ENCODE results near the gene RXRA.
"Not testable (repeated sequence)": the region's sequence is repeated elsewhere in the genome, so short reads cannot be mapped to it uniquely, and the experiment has no call there.

RXRA gene

GRCh38 chr9:134297083-134297410, 29.2 kb upstream of the RXRA start:
- H2AFZ ChIP-seq (ENCODE audit: low read depth, low read length), result no peak overlapping the region
- peaks cover 15% of the 10 kb centered on the region for H3K27me3 ChIP-seq (ENCODE audit: insufficient read depth, low read length)
- no peaks in the 10 kb centered on the region for H3K9me3 ChIP-seq (ENCODE audit: low read length)
- H3K4me3 ChIP-seq (ENCODE audit: low read length), result no peak overlapping the region
- no peaks in the 10 kb centered on the region for H3K36me3 ChIP-seq (ENCODE audit: insufficient read depth, low read length)
- peaks cover 32% of the 10 kb centered on the region for H3K4me1 ChIP-seq (ENCODE audit: insufficient read depth, low read length)

- Histone ChIP-seq H2AFZ (ENCODE audit: low read depth, low read length) (no peak overlapping the region), H3K4me3 (ENCODE audit: low read length) (no peak overlapping the region), H3K27me3 (ENCODE audit: insufficient read depth, low read length) (peaks cover 9% of the 10 kb centered on the region), H3K36me3 (ENCODE audit: insufficient read depth, low read length) (no peaks in the 10 kb centered on the region), H3K9me3 (ENCODE audit: low read length) (no peaks in the 10 kb centered on the region), H3K4me1 (ENCODE audit: insufficient read depth, low read length) (peaks cover 32% of the 10 kb centered on the region)
Measured at GRCh38 chr9:134297576-134297975, 28.7 kb upstream of the RXRA start.

GRCh38 chr9:134298000-134298399, 28.3 kb upstream of the RXRA start:
- Histone ChIP-seq H3K9me3 (ENCODE audit: low read length) (no peaks in the 10 kb centered on the region), H2AFZ (ENCODE audit: low read depth, low read length) (no peak overlapping the region), H3K27me3 (ENCODE audit: insufficient read depth, low read length) (peaks cover 6% of the 10 kb centered on the region), H3K4me3 (ENCODE audit: low read length) (no peak overlapping the region), H3K4me1 (ENCODE audit: insufficient read depth, low read length) (peaks cover 30% of the 10 kb centered on the region), H3K36me3 (ENCODE audit: insufficient read depth, low read length) (no peaks in the 10 kb centered on the region)

GRCh38 chr9:134299068-134299467, 27.2 kb upstream of the RXRA start:
- H3K9me3 ChIP-seq (ENCODE audit: low read length), result no peaks in the 10 kb centered on the region
- no peaks in the 10 kb centered on the region for H3K36me3 ChIP-seq (ENCODE audit: insufficient read depth, low read length)
- peaks cover 3% of the 10 kb centered on the region for H3K27me3 ChIP-seq (ENCODE audit: insufficient read depth, low read length)
- H3K4me1 ChIP-seq (ENCODE audit: insufficient read depth, low read length), result peaks cover 19% of the 10 kb centered on the region
- H2AFZ ChIP-seq (ENCODE audit: low read depth, low read length), result no peak overlapping the region
- H3K4me3 ChIP-seq (ENCODE audit: low read length), result no peak overlapping the region

GRCh38 chr9:134299883-134300282, 26.4 kb upstream of the RXRA start:
- Histone ChIP-seq H3K36me3 (ENCODE audit: insufficient read depth, low read length) (no peaks in the 10 kb centered on the region), H3K4me3 (ENCODE audit: low read length) (no peak overlapping the region), H3K27me3 (ENCODE audit: insufficient read depth, low read length) (peaks cover 3% of the 10 kb centered on the region), H3K4me1 (ENCODE audit: insufficient read depth, low read length) (peaks cover 14% of the 10 kb centered on the region), H3K9me3 (ENCODE audit: low read length) (no peaks in the 10 kb centered on the region), H2AFZ (ENCODE audit: low read depth, low read length) (no peak overlapping the region)

- peaks cover 8% of the 10 kb centered on the region for H3K4me1 ChIP-seq (ENCODE audit: insufficient read depth, low read length)
- no peaks in the 10 kb centered on the region for H3K36me3 ChIP-seq (ENCODE audit: insufficient read depth, low read length)
- no peak overlapping the region for H2AFZ ChIP-seq (ENCODE audit: low read depth, low read length)
- H3K4me3 ChIP-seq (ENCODE audit: low read length), result no peak overlapping the region
- peaks cover 3% of the 10 kb centered on the region for H3K27me3 ChIP-seq (ENCODE audit: insufficient read depth, low read length)
- H3K9me3 ChIP-seq (ENCODE audit: low read length), result no peaks in the 10 kb centered on the region
Measured at GRCh38 chr9:134301387-134302129, 24.7 kb upstream of the RXRA start.

- H3K27me3 ChIP-seq (ENCODE audit: insufficient read depth, low read length), result peaks cover 3% of the 10 kb centered on the region
- no peak overlapping the region for H3K4me3 ChIP-seq (ENCODE audit: low read length)
- H2AFZ ChIP-seq (ENCODE audit: low read depth, low read length), result no peak overlapping the region
- H3K4me1 ChIP-seq (ENCODE audit: insufficient read depth, low read length), result peaks cover 2% of the 10 kb centered on the region
- H3K36me3 ChIP-seq (ENCODE audit: insufficient read depth, low read length), result no peaks in the 10 kb centered on the region
- no peaks in the 10 kb centered on the region for H3K9me3 ChIP-seq (ENCODE audit: low read length)
Measured at GRCh38 chr9:134302130-134302817, 24.0 kb upstream of the RXRA start.

GRCh38 chr9:134303601-134304000, 22.7 kb upstream of the RXRA start:
- Histone ChIP-seq H3K9me3 (ENCODE audit: low read length) (no peaks in the 10 kb centered on the region), H3K4me3 (ENCODE audit: low read length) (no peak overlapping the region), H3K4me1 (ENCODE audit: insufficient read depth, low read length) (no peaks in the 10 kb centered on the region), H3K36me3 (ENCODE audit: insufficient read depth, low read length) (no peaks in the 10 kb centered on the region), H2AFZ (ENCODE audit: low read depth, low read length) (no peak overlapping the region), H3K27me3 (ENCODE audit: insufficient read depth, low read length) (peaks cover 3% of the 10 kb centered on the region)

- no peak overlapping the region for H3K4me3 ChIP-seq (ENCODE audit: low read length)
- no peaks in the 10 kb centered on the region for H3K4me1 ChIP-seq (ENCODE audit: insufficient read depth, low read length)
- H3K36me3 ChIP-seq (ENCODE audit: insufficient read depth, low read length), result no peaks in the 10 kb centered on the region
- H3K9me3 ChIP-seq (ENCODE audit: low read length), result no peaks in the 10 kb centered on the region
- H3K27me3 ChIP-seq (ENCODE audit: insufficient read depth, low read length), result peaks cover 3% of the 10 kb centered on the region
- no peak overlapping the region for H2AFZ ChIP-seq (ENCODE audit: low read depth, low read length)
Measured at GRCh38 chr9:134304261-134304660, 22.0 kb upstream of the RXRA start.

GRCh38 chr9:134304690-134305089, 21.6 kb upstream of the RXRA start:
- Histone ChIP-seq H3K4me3 (ENCODE audit: low read length) (no peak overlapping the region), H3K4me1 (ENCODE audit: insufficient read depth, low read length) (no peaks in the 10 kb centered on the region), H3K27me3 (ENCODE audit: insufficient read depth, low read length) (peaks cover 3% of the 10 kb centered on the region), H3K9me3 (ENCODE audit: low read length) (no peaks in the 10 kb centered on the region), H2AFZ (ENCODE audit: low read depth, low read length) (no peak overlapping the region), H3K36me3 (ENCODE audit: insufficient read depth, low read length) (no peaks in the 10 kb centered on the region)

- H3K4me1 ChIP-seq (ENCODE audit: insufficient read depth, low read length), result no peaks in the 10 kb centered on the region
- no peaks in the 10 kb centered on the region for H3K9me3 ChIP-seq (ENCODE audit: low read length)
- peaks cover 3% of the 10 kb centered on the region for H3K27me3 ChIP-seq (ENCODE audit: insufficient read depth, low read length)
- no peaks in the 10 kb centered on the region for H3K36me3 ChIP-seq (ENCODE audit: insufficient read depth, low read length)
- no peak overlapping the region for H3K4me3 ChIP-seq (ENCODE audit: low read length)
- H2AFZ ChIP-seq (ENCODE audit: low read depth, low read length), result no peak overlapping the region
Measured at GRCh38 chr9:134305533-134305932, 20.7 kb upstream of the RXRA start.

GRCh38 chr9:134306042-134306441, 20.2 kb upstream of the RXRA start:
- H3K9me3 ChIP-seq (ENCODE audit: low read length); H3K4me1 ChIP-seq (ENCODE audit: insufficient read depth, low read length); H3K36me3 ChIP-seq (ENCODE audit: insufficient read depth, low read length); H3K4me3 ChIP-seq (ENCODE audit: low read length); H2AFZ ChIP-seq (ENCODE audit: low read depth, low read length); H3K27me3 ChIP-seq (ENCODE audit: insufficient read depth, low read length): not testable (repeated sequence)

- Histone ChIP-seq H3K4me1 (ENCODE audit: insufficient read depth, low read length) (no peaks in the 10 kb centered on the region), H3K9me3 (ENCODE audit: low read length) (no peaks in the 10 kb centered on the region), H3K36me3 (ENCODE audit: insufficient read depth, low read length) (no peaks in the 10 kb centered on the region), H3K4me3 (ENCODE audit: low read length) (no peak overlapping the region), H2AFZ (ENCODE audit: low read depth, low read length) (no peak overlapping the region), H3K27me3 (ENCODE audit: insufficient read depth, low read length) (no peaks in the 10 kb centered on the region)
Measured at GRCh38 chr9:134306636-134307600, 19.3 kb upstream of the RXRA start.
